ENCODE results near the gene HHAT.
"Not testable (repeated sequence)": the region's sequence is repeated elsewhere in the genome, so short reads cannot be mapped to it uniquely, and the experiment has no call there.

The HHAT gene

DNA sequence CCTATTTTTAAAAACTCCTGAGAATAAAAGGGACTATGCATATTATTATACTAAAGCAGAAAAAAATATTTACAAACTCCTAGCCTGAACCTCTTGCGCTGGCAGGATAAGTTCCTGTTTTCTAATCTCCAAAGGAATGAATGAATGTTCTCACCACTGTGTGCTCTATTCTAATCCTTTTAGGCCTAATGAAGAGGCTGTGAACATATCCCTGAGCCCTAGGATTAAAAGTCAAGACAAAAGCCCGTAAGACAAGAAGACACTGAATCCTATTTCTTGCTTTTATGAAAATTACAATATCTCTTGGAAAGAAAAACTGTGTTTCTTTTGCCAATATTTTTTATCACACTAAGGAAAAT lies 317.5 kb downstream of the HHAT start:
- no peak for DNase-seq (ENCODE audit: low read depth in 2 of 2)

DNA sequence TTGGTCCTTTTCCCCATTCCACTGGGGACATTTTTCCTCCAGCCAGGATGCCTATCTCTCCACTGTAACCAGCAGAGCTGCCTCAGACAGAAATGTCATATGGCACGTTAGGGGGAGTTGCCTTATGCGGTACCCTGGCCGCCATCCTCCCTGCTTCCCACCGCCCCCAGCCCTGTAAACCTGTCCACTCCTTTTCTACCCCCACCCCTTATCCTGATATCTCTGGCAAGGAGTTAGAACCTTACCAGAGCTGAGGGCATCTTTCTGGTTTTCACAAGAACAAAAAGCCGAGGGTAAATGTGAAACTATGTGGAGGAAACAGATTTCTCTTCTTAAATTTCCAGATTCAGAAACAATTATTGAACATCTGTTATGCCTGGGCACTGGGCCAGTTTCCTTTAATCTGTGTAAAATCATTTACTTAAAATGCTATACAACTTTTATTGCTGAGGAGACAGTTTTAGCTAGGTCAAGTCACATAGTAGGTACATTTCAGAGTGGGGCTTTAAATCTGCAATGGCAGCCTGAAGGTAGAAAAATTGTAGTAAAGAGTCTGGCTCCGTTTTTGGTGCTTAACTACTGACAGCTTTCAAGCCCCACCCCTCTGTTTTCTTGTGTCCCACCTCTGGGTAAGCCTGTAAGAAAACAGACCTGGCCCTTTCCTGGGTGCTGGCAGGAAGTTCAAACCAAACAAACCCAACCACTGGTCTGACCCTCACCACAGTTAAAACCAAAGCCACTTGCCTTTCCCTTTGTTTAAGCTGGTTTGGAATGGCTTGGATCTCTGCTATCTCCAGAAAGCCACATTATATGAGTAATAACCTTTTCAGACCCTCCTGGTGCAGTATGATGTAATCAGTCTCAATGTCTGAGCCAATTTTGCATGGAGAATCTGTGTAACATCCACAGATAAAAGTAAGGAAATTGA lies 319.0 kb downstream of the HHAT start:
- no peak for DNase-seq (ENCODE audit: low read depth in 2 of 2)

DNA sequence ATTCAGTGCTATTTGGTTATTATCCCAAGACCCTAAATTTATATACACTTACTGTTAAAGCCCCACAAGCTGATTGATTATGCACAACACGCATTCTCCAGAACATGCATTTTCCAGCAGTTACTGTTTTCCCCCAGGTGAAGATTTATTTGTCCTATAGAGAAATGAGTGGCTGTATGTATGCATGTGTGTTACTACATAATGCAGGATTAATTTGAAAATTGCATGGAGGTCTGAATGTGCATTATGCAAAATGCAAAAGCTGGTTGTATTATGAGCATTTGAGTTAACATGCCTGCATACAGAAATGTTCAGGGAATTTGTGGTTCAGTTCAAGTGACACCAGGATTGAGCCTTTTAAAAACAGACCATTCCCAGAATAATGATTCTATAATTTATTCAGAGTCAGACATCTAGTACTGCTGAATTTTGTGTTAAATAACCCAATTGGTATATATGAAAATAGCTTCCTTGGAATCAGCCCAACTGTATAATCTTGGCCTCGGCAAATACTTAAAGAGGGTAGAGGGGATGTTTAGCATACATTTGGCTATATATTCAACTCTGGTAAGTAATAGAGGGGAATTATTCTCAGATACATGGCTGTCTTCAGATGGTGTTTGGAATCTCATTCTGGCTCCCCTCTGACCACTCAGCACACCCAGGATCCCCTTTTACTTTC lies 320.0 kb downstream of the HHAT start:
- no peak for DNase-seq (ENCODE audit: low read depth in 2 of 2)

DNA sequence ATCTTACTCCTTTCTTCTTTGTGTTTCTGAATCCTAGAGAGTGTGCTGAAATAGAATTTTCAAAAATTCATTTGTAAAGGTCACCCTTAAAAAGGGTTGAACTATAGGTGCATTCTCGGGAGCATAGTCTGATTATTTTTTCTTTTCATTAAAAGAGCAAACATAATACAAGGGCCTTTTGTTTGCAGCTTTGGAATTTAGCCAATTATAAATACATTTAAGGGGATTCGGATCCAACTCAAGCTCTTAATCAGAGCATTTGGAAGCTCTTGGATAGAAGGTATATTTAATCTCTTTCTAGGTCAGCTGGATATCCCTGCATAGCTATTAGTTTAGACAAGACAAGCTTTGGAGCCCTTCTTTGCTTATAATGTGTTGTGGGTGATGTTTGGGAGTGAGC lies 321.7 kb downstream of the HHAT start:
- no peak for DNase-seq (ENCODE audit: low read depth in 2 of 2)

DNA sequence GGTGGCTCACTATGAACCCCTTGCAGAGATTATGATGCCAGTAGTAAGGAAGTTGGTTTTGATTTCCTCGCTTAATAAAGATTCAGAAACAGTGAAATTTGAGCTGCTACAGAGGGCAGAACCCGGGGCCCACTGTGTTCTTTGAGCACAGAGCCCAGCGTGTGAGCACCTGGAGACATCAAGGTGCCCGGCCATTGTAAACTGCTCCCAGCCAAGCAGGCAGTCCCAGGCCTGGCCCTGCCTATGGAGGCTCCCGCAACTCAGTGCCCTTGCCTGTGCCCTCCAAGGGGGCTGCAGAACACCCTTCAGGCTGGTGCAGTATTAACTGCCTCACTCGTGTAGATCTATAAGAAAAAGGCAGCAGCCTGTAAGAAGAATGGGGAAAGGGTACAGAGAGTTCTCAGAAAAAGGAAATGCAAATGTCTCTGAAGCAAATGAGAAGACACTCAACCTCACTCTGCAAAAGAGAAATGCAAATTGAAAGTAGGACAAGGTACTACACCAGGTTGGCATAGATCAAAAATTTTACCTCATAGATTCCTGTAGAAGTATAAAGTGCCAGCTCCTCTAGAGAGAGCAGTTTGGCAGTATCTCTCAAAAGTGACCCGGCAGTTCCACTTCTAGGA lies 323.7 kb downstream of the HHAT start:
- DNase-seq (ENCODE audit: low read depth in 2 of 2), result no peak

DNA sequence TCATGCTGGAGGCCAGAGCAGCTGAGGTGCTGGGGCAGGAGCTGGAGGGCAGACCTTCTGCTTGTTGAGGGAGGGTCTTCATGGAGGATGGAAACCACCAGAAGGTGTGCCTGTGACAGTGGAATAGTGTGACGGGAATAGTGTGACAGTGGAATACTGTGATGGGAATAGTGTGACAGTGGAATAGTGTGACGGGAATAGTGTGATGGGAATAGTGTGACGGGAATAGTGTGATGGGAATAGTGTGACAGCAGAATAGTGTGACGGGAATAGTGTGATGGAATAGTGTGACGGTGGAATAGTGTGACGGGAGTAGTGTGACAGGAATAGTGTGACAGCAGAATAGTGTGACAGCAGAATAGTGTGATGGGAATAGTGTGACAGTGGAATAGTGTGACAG lies 325.1 kb downstream of the HHAT start:
- DNase-seq (ENCODE audit: low read depth in 2 of 2), result no peak

DNA sequence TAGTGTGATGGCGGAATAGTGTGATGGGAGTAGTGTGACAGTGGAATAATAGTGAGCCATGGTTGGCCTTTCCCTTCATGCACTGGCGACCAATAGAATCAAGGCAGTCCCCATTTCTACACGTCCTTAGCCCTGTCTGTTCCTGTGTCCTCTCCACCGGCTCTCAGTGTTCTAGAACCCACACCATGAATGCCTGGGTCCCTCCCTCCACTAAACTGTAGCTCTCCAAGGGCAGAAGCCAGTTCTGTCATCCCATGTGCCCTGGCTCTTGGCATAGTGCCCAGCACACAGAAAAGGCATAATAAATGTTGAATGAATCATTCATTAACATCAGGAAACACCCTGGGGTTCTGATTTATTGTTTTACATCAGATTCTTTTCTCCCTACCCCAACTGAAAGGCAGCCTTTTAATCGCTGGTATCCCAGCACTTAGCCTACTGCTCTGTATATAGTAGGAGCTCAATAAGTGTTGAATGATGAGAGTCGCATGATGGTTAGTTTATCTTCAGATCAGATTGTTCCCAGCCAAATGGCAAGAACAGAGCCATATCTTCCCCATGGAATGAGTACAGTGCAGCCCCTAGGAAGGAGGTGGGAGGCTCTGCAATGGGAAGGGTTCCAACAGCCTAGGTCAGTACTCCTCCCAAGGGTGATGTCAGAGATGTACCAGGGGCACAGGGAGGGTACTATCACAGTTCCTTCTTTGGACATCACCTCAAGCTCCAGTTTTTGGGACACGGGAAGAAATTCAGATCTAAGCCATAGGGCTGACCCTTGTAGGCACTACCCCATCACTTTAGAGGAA lies 325.7 kb downstream of the HHAT start:
- no peak for DNase-seq (ENCODE audit: low read depth in 2 of 2)

DNA sequence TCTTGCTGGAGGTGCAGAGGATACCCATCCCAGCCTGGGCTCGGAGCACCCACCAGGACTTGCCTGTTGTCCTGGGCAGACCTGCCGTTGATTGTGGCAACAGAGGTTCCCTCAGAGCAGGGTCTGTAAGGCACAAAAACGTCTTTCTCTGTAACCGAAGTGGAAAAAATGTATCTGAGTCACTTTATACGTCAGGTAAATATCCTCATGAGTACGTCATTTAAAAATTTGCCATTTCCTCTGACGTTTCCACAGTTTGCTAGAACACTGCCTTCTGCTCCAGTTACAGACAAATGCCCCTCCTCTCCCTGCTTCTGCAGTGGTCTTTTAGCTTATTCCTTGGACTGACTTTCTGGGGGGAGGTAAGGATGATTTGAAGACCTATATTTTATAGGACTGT lies 326.8 kb downstream of the HHAT start:
- no peak for DNase-seq (ENCODE audit: low read depth in 2 of 2)

DNA sequence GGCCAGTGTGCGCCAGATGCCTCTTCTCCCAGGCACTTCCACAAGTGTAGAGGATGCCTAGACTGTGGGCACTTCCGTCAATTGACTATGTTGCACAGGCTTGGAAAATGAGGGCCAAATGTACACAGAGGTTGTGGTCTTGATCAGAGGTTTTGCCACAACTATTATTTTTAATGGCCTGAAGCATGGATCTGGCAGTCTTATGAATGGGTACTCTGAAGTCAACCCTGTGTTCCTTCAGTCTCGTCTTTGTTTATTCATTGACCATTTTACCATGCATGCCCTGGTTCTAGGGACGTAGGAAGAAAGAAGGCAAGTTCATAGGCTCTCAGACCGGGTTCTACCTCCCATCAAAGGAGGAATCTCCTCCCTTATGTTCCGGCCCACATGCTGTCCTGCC lies 329.1 kb downstream of the HHAT start:
- DNase-seq (ENCODE audit: low read depth in 2 of 2), result no peak

DNA sequence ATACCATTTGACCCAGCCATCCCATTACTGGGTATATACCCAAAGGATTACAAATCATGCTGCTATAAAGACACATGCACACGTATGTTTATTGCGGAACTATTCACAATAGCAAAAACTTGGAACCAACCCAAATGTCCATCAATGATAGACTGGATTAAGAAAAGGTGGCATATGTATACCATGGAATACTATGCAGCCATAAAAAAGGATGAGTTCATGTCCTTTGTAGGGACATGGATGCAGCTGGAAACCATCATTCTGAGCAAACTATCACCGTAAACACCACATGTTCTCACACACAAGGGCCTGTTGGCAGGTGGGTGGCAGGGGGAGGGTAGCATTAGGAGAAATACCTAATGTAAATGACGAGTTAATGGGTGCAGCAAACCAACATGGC lies 332.8 kb downstream of the HHAT start:
- DNase-seq (ENCODE audit: low read depth in 2 of 2), result not testable (repeated sequence)

DNA sequence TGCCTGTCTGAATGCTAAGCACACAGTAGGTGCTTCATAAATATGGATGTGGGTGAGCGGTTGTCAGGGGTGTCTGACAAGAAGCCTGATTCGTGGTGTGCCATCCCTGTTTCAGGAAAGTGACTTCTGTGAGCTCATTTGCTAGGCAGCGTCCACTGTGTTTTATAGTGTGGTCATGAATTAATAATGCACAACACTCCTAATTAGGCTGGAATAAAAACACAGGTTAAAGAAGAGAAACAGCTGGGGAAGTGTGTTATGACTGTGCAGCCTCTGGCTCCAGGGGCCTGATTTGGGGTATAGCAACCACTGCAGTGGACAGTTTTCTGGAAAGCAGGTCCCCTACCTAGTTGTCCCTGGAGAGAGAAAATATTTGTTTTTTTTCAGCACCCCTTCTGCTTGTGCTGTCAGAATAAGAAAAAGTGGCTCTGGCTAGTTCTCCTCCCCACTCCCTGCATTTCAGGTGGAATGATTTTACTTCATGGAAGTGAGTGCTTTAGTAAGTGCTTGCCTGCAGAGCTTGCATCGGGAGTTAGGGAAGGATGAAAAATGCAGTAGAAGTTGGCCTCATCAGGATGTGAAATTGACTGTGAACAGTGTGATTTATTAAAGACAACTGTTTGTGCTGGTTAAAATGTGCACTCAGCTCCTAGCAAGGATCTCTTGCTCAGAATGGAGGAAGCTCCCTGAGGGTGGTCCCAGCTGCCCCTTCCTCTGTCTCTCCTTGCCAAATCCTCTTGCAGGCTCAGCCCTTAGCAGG lies 333.8 kb downstream of the HHAT start:
- no peak for DNase-seq (ENCODE audit: low read depth in 2 of 2)

DNA sequence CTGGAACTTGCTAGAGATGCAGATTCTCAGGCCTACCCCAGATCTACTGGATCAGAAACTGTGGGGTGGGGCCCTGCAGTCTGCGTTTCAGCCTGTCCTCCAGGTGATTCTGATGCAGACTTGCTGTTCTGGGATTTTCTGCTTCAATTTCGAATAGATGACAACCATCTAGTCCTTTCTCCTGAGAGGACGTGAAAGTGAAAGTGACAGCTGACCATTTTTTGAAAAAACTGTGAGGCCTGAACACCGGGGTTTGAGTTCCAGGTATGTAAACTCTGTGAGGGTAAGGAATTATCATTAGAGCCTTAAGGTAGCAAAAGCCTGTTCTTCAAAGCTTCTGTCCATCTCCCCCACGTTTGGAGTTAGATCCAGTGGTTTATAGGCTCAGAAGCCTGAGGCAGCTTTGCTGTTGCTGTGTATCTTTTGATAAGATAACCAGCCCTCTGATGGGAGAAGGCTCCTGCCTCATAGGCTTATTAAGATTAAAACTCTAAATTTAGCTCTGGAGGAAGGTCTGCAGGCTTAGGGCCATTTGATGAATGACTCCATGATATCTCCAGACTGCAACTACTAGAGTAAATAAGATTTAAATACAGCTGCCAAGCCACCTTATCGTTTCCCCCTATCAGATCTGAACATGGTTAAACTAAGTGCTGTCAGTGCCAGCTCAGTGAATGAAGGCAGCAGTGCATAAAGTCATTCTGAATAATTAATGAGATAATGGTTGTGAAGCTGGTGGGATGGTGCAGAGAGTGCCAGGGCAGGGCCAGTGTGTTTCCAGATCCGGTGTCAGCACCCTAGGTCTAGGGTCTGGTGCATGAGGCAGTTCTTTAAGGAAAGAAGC lies 335.2 kb downstream of the HHAT start:
- no peak for DNase-seq (ENCODE audit: low read depth in 2 of 2)

DNA sequence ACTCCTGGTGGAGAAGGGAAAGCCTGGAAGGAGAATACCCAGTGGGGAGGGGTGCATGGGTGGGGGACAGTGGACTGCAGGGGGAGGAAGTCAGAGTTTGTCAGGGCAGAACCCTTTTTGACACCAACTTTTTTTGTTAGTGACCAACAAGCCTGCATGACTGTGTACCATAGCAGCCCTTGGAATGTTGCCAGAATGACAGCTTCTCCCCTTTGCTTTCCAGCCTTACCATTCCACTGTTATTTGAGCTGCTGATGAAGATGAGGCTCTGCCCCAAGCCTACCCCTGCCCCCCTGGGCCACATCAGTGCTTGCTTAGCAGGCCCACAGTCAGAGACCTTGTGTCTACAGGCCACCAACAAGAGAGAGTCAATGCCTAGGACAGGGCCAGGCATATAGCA lies 341.2 kb downstream of the HHAT start:
- no peak for DNase-seq (ENCODE audit: low read depth in 2 of 2)

DNA sequence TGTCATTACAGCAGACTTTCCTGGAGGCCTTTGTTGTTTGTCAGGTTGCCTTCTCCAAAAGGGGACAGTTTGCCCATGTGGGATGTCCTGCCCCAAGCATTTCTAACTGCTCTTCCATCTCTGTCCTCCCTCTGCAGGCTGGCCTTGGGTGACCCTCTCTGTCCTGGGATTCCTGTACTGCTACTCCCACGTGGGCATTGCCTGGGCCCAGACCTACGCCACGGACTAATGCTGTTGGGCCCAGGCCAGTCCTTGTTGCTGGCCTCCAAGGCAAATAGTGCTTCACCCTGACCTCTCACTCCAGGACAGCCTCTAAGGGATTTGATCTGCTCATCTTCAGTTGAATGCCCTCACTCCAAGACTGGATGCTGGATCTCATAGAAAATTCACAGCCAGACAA lies 345.4 kb downstream of the HHAT start:
- DNase-seq (ENCODE audit: low read depth in 2 of 2), result no peak

DNA sequence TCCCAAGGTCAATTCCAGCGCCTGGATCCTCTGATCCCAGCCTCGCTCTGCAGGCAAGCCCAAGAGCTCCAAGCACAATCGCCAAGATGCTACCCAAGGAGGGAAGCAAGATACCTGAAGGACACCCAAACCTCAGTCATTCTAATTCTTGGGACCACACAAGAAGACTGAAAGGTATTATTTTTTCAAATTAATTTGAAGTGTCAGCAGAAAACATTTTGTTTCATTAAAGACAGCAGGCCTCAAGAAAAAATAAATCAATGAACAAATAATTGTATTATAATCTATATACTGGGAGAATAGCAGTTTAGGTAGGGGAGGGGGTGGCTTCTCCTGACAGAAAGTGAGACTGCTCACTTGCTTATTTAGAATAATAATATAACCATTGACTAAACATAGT lies 347.8 kb downstream of the HHAT start:
- no peak for DNase-seq (ENCODE audit: low read depth in 2 of 2)

DNA sequence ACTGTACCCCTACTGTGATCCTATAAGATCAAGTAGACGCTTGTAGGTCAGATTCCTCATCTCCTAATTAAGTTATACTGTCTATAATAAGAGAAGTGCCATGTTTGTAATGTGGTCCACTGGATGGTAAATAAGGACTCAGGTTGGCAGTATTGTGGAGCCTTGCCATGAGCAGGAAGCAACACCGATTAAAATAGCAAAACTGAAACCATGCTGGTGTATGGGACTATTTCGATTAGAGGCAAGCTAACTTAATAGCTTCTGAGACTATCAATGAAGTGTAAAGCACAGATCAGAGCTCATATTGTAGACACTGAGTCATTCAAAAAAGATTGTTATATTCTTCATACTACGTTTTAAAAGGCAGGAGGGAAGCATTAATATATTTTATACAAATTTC lies 348.8 kb downstream of the HHAT start:
- no peak for DNase-seq (ENCODE audit: low read depth in 2 of 2)

DNA sequence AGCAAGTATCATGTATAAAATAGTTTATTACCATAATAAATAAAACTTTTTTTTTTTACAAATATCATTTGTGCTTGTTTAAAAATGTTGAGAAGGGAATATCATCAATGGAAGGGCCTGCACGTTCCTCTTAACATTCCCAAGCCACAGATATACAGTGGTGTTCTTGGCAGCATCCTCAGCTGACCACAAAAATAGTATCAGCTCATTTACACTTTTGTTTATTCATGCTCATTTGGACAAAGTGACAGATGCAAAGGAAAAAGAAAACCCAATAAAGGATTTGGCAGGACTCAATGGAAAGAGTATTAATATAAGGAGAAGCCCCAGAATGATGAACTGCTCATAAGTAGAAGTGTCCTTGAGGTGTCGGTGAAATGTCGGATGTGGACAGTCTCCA lies 349.6 kb downstream of the HHAT start:
- no peak for DNase-seq (ENCODE audit: low read depth in 2 of 2)

DNA sequence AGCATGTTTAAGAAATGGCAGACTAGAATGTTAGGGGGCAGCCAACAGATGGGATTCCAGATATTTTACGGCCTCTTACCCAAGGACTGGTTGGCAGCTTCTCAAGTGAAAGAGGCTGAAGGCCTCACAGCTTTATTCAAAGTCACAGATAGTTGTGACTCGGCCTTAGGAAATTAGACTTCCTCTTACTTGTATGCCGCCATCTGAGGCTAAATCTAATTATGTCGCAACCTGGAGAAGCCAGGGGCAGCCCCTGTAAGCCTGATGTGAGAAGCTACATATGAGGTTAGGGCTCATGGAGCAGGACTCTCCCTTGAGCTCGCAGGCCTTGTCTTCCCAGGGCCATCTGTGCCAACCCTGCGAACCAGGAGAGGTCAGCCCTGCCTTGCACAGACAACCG lies 352.5 kb downstream of the HHAT start:
- DNase-seq (ENCODE audit: low read depth in 2 of 2), result no peak

DNA sequence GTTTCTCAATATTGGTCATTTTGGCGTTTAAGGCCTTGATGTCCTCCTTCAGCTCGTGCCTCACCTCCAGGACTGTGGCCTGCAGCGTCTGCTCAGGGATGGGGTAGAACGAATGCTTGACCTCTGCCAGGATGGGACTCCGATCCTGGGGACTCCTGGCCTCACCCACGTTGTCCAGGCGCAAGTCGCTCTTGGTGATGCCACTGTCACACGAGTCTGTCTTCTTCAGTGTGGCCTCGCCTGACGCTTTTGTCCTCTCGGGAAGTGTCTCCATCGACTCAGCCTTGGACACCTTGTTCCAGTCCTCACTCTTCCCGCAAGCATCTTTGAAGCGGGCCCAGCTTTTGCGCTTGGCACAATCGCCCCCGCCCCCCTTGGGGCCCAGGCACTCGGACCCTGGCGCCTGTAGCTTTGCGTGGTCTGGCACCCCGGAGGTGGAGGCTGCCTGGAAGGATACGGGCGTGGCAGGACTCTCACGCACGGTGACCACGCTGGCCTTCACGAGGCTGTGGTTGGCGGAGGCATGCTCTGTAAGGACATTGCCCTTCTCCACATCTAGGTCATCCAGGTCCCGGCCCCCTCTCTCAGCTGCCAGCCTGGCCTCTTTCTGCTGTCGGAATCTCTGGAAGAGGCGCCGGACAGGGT lies 354.8 kb downstream of the HHAT start:
- DNase-seq (ENCODE audit: low read depth in 2 of 2), result no peak
